GM23248 (cell line): ENCODE measurements around the gene ASB1. TPM values are rescaled to one million over a fixed set of nuclear protein-coding genes. Genes with fewer than 3 reads are reported as not detected.

Experiments
- DNase-seq: peaks from one replicate; pipeline ENCODE4 v3.0.0-alpha.2; 2015
- H2AFZ ChIP-seq: fragments of 200-600 bp; sonication (generic); 2 replicates; pipeline ENCODE4 v1.6.1; 2016; ENCODE audit warnings: antibody characterized with exemption
- H3F3A ChIP-seq: fragments of 200-600 bp; sonication (generic); 2 replicates; pipeline ENCODE4 v1.6.1; 2016; ENCODE audit warnings: mild to moderate bottlenecking, antibody characterized with exemption, mixed run types; ENCODE audit not compliant: insufficient read depth
- H3K27ac ChIP-seq: fragments of 200-600 bp; sonication (generic); 2 replicates; pipeline ENCODE4 v1.5.1; 2016; ENCODE audit warnings: mild to moderate bottlenecking
- H3K27me3 ChIP-seq: fragments of 200-600 bp; sonication (generic); replicated peaks from 2 replicates; pipeline ENCODE4 v1.6.1; 2016; ENCODE audit warnings: mild to moderate bottlenecking; ENCODE audit not compliant: insufficient read depth
- H3K36me3 ChIP-seq: fragments of 200-600 bp; sonication (generic); 2 replicates; pipeline ENCODE4 v1.6.1; 2016; ENCODE audit warnings: low read depth, mild to moderate bottlenecking
- H3K4me1 ChIP-seq: fragments of 200-600 bp; sonication (generic); 2 replicates; pipeline ENCODE4 v1.6.1; 2016; ENCODE audit warnings: mild to moderate bottlenecking; ENCODE audit not compliant: insufficient read depth
- H3K4me2 ChIP-seq: fragments of 200-600 bp; sonication (generic); one replicate; pipeline ENCODE4 v1.6.1; 2016; ENCODE audit warnings: mild to moderate bottlenecking; ENCODE audit not compliant: unreplicated experiment
- H3K4me3 ChIP-seq: fragments of 200-600 bp; sonication (generic); 2 replicates; pipeline ENCODE4 v1.5.1; 2016; ENCODE audit warnings: mild to moderate bottlenecking
- H3K79me2 ChIP-seq: fragments of 200-600 bp; sonication (generic); 2 replicates; pipeline ENCODE4 v1.6.1; 2016; ENCODE audit warnings: mild to moderate bottlenecking; ENCODE audit not compliant: insufficient read depth
- H3K9ac ChIP-seq: fragments of 200-600 bp; sonication (generic); 2 replicates; pipeline ENCODE4 v1.6.1; 2016; ENCODE audit warnings: mild to moderate bottlenecking
- H3K9me2 ChIP-seq: fragments of 200-600 bp; sonication (generic); 2 replicates; pipeline ENCODE4 v1.6.1; 2016; ENCODE audit warnings: mixed run types, mild to moderate bottlenecking, moderate library complexity; ENCODE audit not compliant: insufficient read depth
- H3K9me3 ChIP-seq: fragments of 200-600 bp; sonication (generic); one replicate; pipeline ENCODE4 v1.6.1; 2017; ENCODE audit warnings: low read depth
- H4K20me1 ChIP-seq: fragments of 200-600 bp; sonication (generic); 2 replicates; pipeline ENCODE4 v1.6.0; 2016; ENCODE audit not compliant: insufficient read depth
- EZH2 ChIP-seq: fragments of 200-600 bp; sonication (generic); IDR thresholded peaks from 2 replicates; pipeline ENCODE4 v1.6.1; 2018; ENCODE audit warnings: antibody characterized with exemption, mild to moderate bottlenecking; ENCODE audit not compliant: insufficient read depth, poor library complexity, severe bottlenecking
- EZH2phosphoT487 ChIP-seq: fragments of 200-600 bp; sonication (generic); IDR thresholded peaks from 2 replicates; pipeline ENCODE4 v1.6.1; 2018; ENCODE audit warnings: antibody characterized with exemption, moderate library complexity, mild to moderate bottlenecking, low read depth; ENCODE audit not compliant: insufficient read depth
- WGBS, 2 experiments: methylation state at CpG; one replicate each; pipeline ENCODE4 v1.1.6; 2015 to 2017; ENCODE audit warnings: low lambda C conversion rate in 2 of 2, low coverage in 1 of 2; ENCODE audit errors: missing lambda C conversion rate in 2 of 2; 5-methylcytosine and 5-hydroxymethylcytosine counted together
- in situ Hi-C: fragments of 300-500 bp; cut with MboI; formaldehyde crosslinking; loops from 2 replicates; pipeline ENCODE4 v1.15.0; 2020
- polyA plus RNA-seq: library from polyadenylated mRNA; unstranded; fragments of >200 nt; fragmentation: Nextera tagmentation; extraction: Ambion mirVana; gene quantifications from 2 replicates; pipeline ENCODE4 v1.2.1, GENCODE V29; 2016
- total RNA-seq: library from RNA; depleted of rRNA; stranded (reverse); fragments of >200 nt; shearing (Covaris generic); gene quantifications from 2 replicates; pipeline ENCODE4 v1.2.3, GENCODE V29; 2014

ASB1 gene
- total and polyA plus RNA-seq, 2 experiments from 2014 or later: 35.3 to 35.5 TPM

DNA sequence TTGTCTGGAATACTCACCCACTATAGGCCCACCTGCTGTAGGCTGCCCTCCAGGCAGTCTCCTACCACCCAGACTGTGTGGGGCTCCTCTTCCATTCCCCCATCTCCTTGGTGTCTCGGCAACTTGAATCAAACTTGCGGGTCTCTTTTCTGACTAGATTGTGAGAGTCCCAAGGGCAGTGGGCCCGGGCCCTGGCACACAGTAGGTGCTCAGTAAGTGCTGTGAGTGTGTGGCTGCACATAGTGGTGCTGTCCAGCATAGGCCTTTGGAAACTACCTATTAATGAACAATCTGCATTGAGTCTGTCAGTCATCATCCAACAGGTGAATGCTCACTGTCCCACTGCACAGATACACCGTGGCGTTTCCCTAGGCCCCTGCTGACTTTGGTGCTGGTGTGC is 43.6 kb upstream of the ASB1 start:
- H2AFZ ChIP-seq: no peak overlapping the region
- no peak overlapping the region for H3K27ac ChIP-seq
- H3K36me3 ChIP-seq: no peaks in the 10 kb centered on the region; the same call in 1 of the 2 replicates
- TF ChIP-seq EZH2phosphoT487 (no peak), EZH2 (no peak)
- no peaks in the 10 kb centered on the region for H3F3A ChIP-seq
- H3K79me2 ChIP-seq: 0 out of 2 replicates have a peak, but pooled peaks cover 3% of the 10 kb centered on the region
- H3K9ac ChIP-seq: no peak overlapping the region
- no peaks in the 10 kb centered on the region for H3K9me3 ChIP-seq
- in situ Hi-C loops: no loop called here
- no peak for DNase-seq
- H3K4me1 ChIP-seq: peaks cover 13% of the 10 kb centered on the region
- WGBS, 2 experiments: 90 to 94% methylated on average over 5 of the region's 5 CpGs
- H3K4me3 ChIP-seq: no peak overlapping the region
- H3K27me3 ChIP-seq: no peaks in the 10 kb centered on the region
- H3K4me2 ChIP-seq: no peak overlapping the region
- H3K9me2 ChIP-seq: no peaks in the 10 kb centered on the region
- no peaks in the 10 kb centered on the region for H4K20me1 ChIP-seq

DNA sequence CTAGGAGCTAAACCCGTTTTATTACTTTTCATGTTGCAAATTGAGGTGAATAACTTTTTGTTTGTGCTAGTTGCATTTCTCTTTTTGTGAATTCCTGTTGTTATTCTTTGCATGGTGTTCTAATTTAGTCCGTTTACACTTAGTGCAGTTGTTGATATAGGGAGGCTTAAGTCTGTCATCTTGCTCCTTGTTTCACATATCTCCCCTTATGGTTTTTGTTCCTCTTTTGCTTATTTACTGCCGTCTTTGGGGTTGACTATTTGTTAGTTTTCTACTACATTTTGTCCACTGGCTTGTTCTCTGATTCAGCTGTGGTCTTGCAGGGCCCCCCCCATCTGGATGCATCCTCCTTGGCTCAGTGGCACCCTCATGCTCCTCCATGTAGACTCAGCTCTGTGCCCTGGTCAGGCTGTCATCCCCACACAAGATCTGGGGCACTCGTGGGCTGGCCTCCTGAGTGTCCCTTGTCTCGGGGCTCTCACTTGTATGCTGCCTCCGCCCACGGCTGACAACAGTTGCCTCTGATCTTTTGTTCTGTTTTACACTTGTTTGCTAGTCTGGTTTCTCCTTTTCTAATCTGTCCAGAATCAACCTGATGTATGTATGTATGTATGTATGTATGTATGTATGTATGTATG is 42.9 kb upstream of the ASB1 start:
- H3K27ac ChIP-seq: no peak overlapping the region
- in situ Hi-C loops: no loop called here
- H3K9ac ChIP-seq: no peak overlapping the region
- H3F3A ChIP-seq: no peaks in the 10 kb centered on the region
- TF ChIP-seq EZH2 (no peak), EZH2phosphoT487 (no peak)
- DNase-seq: no peak
- no peak overlapping the region for H3K4me3 ChIP-seq
- H3K4me1 ChIP-seq: peaks cover 13% of the 10 kb centered on the region
- no peaks in the 10 kb centered on the region for H3K9me3 ChIP-seq
- H3K36me3 ChIP-seq: no peaks in the 10 kb centered on the region; the same call in 1 of the 2 replicates
- no peaks in the 10 kb centered on the region for H3K79me2 ChIP-seq
- no peak overlapping the region for H2AFZ ChIP-seq
- no peaks in the 10 kb centered on the region for H3K27me3 ChIP-seq
- H4K20me1 ChIP-seq: no peaks in the 10 kb centered on the region
- H3K4me2 ChIP-seq: no peak overlapping the region
- no peaks in the 10 kb centered on the region for H3K9me2 ChIP-seq
- 91 to 94% methylated on average over 6 to 7 of the region's 7 CpGs for WGBS, 2 experiments

DNA sequence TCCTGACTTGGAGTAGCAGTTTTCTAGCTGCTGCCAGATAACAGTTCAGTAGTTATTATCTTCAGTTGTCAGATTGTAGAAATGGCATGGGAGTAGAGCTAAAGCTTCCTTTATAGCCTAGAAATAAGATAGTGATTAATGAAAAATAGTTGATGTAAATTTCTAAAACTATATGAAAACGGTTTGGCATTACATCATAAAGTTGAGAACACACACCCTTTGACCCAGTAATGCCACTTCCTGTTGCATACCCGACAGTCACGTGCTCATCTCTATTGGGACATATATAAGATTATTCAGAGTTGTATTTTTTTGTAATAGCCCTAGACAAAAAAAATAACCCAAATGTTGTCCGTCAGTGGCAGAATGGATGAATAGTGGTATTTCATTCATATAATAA is 39.4 kb upstream of the ASB1 start:
- no peaks in the 10 kb centered on the region for H3F3A ChIP-seq
- no peak overlapping the region for H2AFZ ChIP-seq
- no peaks in the 10 kb centered on the region for H3K9me3 ChIP-seq
- no peaks in the 10 kb centered on the region for H3K4me1 ChIP-seq
- H3K36me3 ChIP-seq: no peaks in the 10 kb centered on the region; the same call in 1 of the 2 replicates
- no peak overlapping the region for H3K4me3 ChIP-seq
- H3K27me3 ChIP-seq: no peaks in the 10 kb centered on the region
- no peak overlapping the region for H3K9ac ChIP-seq
- no peaks in the 10 kb centered on the region for H4K20me1 ChIP-seq
- WGBS, 2 experiments: 81 to 88% methylated on average over 4 of the region's 4 CpGs
- in situ Hi-C loops: no loop called here
- H3K79me2 ChIP-seq: no peaks in the 10 kb centered on the region
- DNase-seq: no peak
- H3K27ac ChIP-seq: no peak overlapping the region
- TF ChIP-seq EZH2phosphoT487 (no peak), EZH2 (no peak)
- H3K9me2 ChIP-seq: no peaks in the 10 kb centered on the region
- H3K4me2 ChIP-seq: no peak overlapping the region

DNA sequence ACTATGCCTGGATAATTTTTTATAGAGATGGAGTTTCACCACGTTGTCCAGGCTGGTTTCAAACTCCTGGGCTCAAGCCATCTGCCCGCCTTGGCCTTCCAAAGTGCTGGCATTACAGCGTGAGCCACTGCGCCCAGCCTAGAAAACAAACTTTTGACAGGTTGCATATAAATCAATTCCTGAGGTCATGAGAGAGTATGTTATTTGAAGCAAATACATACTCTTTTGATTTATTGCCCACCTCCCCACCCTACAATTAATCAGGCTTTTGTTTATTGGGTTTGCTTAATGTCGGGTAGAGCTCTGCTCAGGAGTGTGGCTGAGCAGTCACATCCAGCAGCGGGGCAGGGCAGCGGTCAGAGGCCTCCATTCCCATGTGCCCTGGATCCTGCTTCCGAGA is 37.9 kb upstream of the ASB1 start:
- no peaks in the 10 kb centered on the region for H3K79me2 ChIP-seq
- H3K27ac ChIP-seq: no peak overlapping the region
- WGBS, 2 experiments: 71 to 75% methylated on average over 8 of the region's 8 CpGs
- no peaks in the 10 kb centered on the region for H3K27me3 ChIP-seq
- no peaks in the 10 kb centered on the region for H3K4me1 ChIP-seq
- H3F3A ChIP-seq: no peaks in the 10 kb centered on the region
- no peaks in the 10 kb centered on the region for H4K20me1 ChIP-seq
- H3K9me3 ChIP-seq: no peaks in the 10 kb centered on the region
- no peak overlapping the region for H2AFZ ChIP-seq
- no peak for TF ChIP-seq EZH2
- in situ Hi-C loops: no loop called here
- no peaks in the 10 kb centered on the region for H3K36me3 ChIP-seq
- H3K4me2 ChIP-seq: no peak overlapping the region
- no peak overlapping the region for H3K9ac ChIP-seq
- no peaks in the 10 kb centered on the region for H3K9me2 ChIP-seq
- no peak for DNase-seq
- H3K4me3 ChIP-seq: no peak overlapping the region
